ENCODE data around the gene TYMS. TPM values are rescaled to one million over a fixed set of nuclear protein-coding genes. Genes with fewer than 3 reads are reported as not detected.

TYMS gene
- total and polyA plus RNA-seq, 9 of the 15 experiments (the other 6 are each of a cell fraction or from before 2014, with no cell fraction given) = 69.1 to 409 (median 175) TPM

GRCh38 chr18:662197-662596 lies 4.7 kb downstream of the TYMS start (continued):
- TF ChIP-seq TRIM24 (IDR thresholded peaks at IDR 0.05) (peak in 1 of 2 experiments; percentile 30; a peak in 1 of 4 replicates), POLR3A (IDR thresholded peaks at IDR 0.05; ENCODE audit: borderline replicate concordance, extremely low read depth, insufficient read depth, insufficient read length) (no peak), CCAR2 (IDR thresholded peaks at IDR 0.05; ENCODE audit: low read depth, low read length) (no peak), FOSL1 (tag; conservative IDR thresholded peaks at IDR 0.05) (peak; percentile 68), CSDE1 (IDR thresholded peaks at IDR 0.05) (no peak), JUND (IDR thresholded peaks at IDR 0.05; ENCODE audit: borderline replicate concordance, low read depth, low read length) (peak; percentile 28; the same call in 1 of the 2 replicates), JUND (tag; IDR thresholded peaks at IDR 0.05; ENCODE audit: borderline replicate concordance, low read depth, low read length) (no peak), PBX2 (CRISPR knock-in tag; IDR thresholded peaks at IDR 0.05; ENCODE audit: low read depth) (no peak), PBX2 (tag; conservative IDR thresholded peaks at IDR 0.05; ENCODE audit: low read depth) (0 out of 2 replicates have a peak, but pooled peaks have one; percentile 13), ZNF407 (IDR thresholded peaks at IDR 0.05; ENCODE audit: low read depth) (no peak), MLX (CRISPR knock-in tag; conservative IDR thresholded peaks at IDR 0.05) (no peak), KLF1 (tag; IDR thresholded peaks at IDR 0.05) (no peak), SUPT5H (IDR thresholded peaks at IDR 0.05) (0 out of 2 replicates have a peak, but pooled peaks have one; percentile 12), NCOR1 (IDR thresholded peaks at IDR 0.05) (no peak), NCOA2 (IDR thresholded peaks at IDR 0.05; ENCODE audit: partially characterized antibody in 2 of 2) (no peak), CBFA2T2 (conservative IDR thresholded peaks at IDR 0.05) (0 out of 2 replicates have a peak, but pooled peaks have one; percentile 6), ZNF586 (CRISPR knock-in tag; conservative IDR thresholded peaks at IDR 0.05) (no peak), MEIS2 (IDR thresholded peaks at IDR 0.05; ENCODE audit: partially characterized antibody) (peak; percentile 62), ZNF408 (CRISPR knock-in tag; IDR thresholded peaks at IDR 0.05; ENCODE audit: low read depth) (no peak)
